ENCODE data around the gene SLC2A11. TPM values are rescaled to one million over a fixed set of nuclear protein-coding genes. Genes with fewer than 3 reads are reported as not detected.
A peak's percentile ranks its signal among the peaks of the same experiment; 100 is the strongest.
"Not testable (repeated sequence)": the region's sequence is repeated elsewhere in the genome, so short reads cannot be mapped to it uniquely, and the experiment has no call there.

SLC2A11 gene
- total and polyA plus RNA-seq, 2 donors (not counting 1 experiment from before 2014, with no cell fraction given), result 3.9 to 14.9 TPM

DNA sequence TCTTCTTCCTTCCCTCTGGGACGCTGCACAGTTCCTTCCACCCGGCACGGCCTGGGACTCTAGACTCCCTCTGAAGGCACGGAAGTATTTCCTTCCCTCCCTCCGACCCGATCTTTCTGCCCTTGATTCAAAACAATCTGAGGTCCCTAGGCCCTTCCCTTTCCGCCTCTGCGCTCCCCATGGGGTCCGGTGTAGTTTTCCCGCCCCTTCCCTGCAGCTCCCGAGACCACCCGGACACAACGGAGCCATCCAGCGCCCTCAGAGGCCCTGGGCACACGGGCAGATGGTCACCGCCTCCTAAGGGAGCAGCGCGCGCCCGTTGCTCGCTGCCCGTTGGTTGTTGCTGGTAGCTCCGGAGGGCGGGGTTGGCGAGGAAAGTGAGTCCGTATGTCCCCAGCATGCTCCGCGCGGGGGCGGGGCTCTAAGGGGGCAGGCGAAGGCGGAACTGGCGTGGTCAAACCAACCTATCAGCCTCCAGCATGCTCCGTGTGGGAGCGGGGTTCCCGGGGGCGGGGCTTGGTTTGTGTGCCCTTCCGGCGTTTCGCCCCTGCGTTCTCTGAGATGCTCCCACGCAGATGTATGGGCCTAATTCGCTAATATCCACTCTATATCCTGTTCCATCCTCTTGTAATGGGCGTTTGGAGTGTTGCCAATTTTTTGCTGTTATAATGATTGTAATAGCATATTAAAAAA, 56.1 kb downstream of the SLC2A11 start:
- Histone ChIP-seq H3K27ac (ENCODE audit: insufficient read depth, low read length) (peak overlapping the region; percentile 81), H2AFZ (ENCODE audit: low read length) (peak overlapping the region; percentile 52), H3K36me3 (ENCODE audit: control insufficient read depth, insufficient read depth, low read length) (no peaks in the 10 kb centered on the region), H3K79me2 (ENCODE audit: control insufficient read depth, insufficient read depth, low read length) (no peaks in the 10 kb centered on the region), H3K27me3 (ENCODE audit: control insufficient read depth, insufficient read depth, low read length) (no peaks in the 10 kb centered on the region), H4K20me1 (ENCODE audit: control insufficient read depth, extremely low read depth, insufficient read depth, low read length) (no peaks in the 10 kb centered on the region), H3K9ac (ENCODE audit: insufficient read depth, low read length) (peak overlapping the region; percentile 77), H3K4me1 (ENCODE audit: control insufficient read depth, extremely low read depth, insufficient read depth, low read length) (peaks cover 3% of the 10 kb centered on the region), H3K9me3 (ENCODE audit: control insufficient read depth, insufficient read depth, low read depth, low read length) (no peaks in the 10 kb centered on the region), H3K4me3 (replicated peaks in 1 of 4; ENCODE audit: control extremely low read depth in 1 of 4, insufficient read depth in 1 of 4, low read depth in 3 of 4, low read length in 4 of 4) (peak overlapping the region; percentile 40 to 83 (median 54)), H3K4me2 (ENCODE audit: extremely low read depth, insufficient read depth, low read length) (peak overlapping the region; percentile 79)
- peak; percentile 98 to 99 for DNase-seq (ENCODE audit: low read depth in 2 of 2)
- TF ChIP-seq EZH2 (IDR thresholded peaks at IDR 0.05; ENCODE audit: low read length, missing control alignments), result no peak
- TF ChIP-seq, protein P1, sequence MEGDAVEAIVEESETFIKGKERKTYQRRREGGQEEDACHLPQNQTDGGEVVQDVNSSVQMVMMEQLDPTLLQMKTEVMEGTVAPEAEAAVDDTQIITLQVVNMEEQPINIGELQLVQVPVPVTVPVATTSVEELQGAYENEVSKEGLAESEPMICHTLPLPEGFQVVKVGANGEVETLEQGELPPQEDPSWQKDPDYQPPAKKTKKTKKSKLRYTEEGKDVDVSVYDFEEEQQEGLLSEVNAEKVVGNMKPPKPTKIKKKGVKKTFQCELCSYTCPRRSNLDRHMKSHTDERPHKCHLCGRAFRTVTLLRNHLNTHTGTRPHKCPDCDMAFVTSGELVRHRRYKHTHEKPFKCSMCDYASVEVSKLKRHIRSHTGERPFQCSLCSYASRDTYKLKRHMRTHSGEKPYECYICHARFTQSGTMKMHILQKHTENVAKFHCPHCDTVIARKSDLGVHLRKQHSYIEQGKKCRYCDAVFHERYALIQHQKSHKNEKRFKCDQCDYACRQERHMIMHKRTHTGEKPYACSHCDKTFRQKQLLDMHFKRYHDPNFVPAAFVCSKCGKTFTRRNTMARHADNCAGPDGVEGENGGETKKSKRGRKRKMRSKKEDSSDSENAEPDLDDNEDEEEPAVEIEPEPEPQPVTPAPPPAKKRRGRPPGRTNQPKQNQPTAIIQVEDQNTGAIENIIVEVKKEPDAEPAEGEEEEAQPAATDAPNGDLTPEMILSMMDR (conservative IDR thresholded peaks at IDR 0.05 in 1 of 2, IDR thresholded peaks at IDR 0.05 in 1 of 2; ENCODE audit: low read depth in 1 of 2, low read length in 2 of 2), result no peak

DNA sequence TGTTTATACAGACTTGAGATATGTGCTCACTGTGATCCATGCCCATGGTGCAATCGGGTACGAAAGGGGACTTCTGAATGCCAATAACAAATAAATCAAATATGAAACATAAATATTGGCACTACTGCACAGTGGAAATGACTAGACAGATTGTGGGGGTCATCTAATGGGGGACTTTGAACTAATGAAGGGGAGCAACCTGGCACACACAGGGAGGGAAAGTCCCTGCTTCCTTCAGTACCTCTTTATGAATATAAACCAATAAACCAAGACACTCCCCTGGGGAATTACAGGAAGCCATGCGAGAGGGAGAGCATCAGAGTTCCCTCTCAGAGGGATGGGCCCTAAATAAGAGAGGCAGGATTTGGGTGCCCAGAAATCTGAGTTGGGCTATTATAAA, 57.6 kb downstream of the SLC2A11 start:
- no peak overlapping the region for H3K27ac ChIP-seq (ENCODE audit: insufficient read depth, low read length)
- TF ChIP-seq, protein P1 (conservative IDR thresholded peaks at IDR 0.05 in 1 of 2, IDR thresholded peaks at IDR 0.05 in 1 of 2; ENCODE audit: low read depth in 1 of 2, low read length in 2 of 2), result no peak
- TF ChIP-seq EZH2 (IDR thresholded peaks at IDR 0.05; ENCODE audit: low read length, missing control alignments), result no peak
- H2AFZ ChIP-seq (ENCODE audit: low read length), result no peak overlapping the region
- H4K20me1 ChIP-seq (ENCODE audit: control insufficient read depth, extremely low read depth, insufficient read depth, low read length), result no peaks in the 10 kb centered on the region
- no peaks in the 10 kb centered on the region for H3K27me3 ChIP-seq (ENCODE audit: control insufficient read depth, insufficient read depth, low read length)
- no peak overlapping the region for H3K9ac ChIP-seq (ENCODE audit: insufficient read depth, low read length)
- H3K9me3 ChIP-seq (ENCODE audit: control insufficient read depth, insufficient read depth, low read depth, low read length), result no peaks in the 10 kb centered on the region
- no peak for DNase-seq (ENCODE audit: low read depth in 2 of 2)
- H3K4me2 ChIP-seq (ENCODE audit: extremely low read depth, insufficient read depth, low read length), result no peak overlapping the region
- no peaks in the 10 kb centered on the region for H3K79me2 ChIP-seq (ENCODE audit: control insufficient read depth, insufficient read depth, low read length)
- no peak overlapping the region for H3K4me3 ChIP-seq (replicated peaks in 1 of 4; ENCODE audit: control extremely low read depth in 1 of 4, insufficient read depth in 1 of 4, low read depth in 3 of 4, low read length in 4 of 4)
- peaks cover 6% of the 10 kb centered on the region for H3K4me1 ChIP-seq (ENCODE audit: control insufficient read depth, extremely low read depth, insufficient read depth, low read length)
- no peaks in the 10 kb centered on the region for H3K36me3 ChIP-seq (ENCODE audit: control insufficient read depth, insufficient read depth, low read length)

DNA sequence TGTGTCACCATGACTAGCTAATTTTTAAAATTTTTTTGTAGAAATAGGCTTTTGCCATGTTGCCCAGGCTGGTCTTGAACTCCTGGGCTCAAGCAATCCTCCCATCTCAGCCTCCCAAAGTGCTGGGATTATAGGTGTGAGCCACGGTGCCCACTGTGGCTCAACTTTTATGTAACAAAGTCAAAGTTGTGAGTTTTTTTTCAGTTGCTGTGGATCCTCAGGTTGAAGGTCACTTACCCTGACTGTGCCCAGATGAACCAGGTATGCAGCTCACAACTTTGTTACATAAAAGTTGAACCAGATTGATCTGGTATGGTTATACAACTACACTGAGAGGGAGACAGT, 62.6 kb downstream of the SLC2A11 start:
- H2AFZ ChIP-seq (ENCODE audit: low read length); H3K4me1 ChIP-seq (ENCODE audit: control insufficient read depth, extremely low read depth, insufficient read depth, low read length); H3K4me2 ChIP-seq (ENCODE audit: extremely low read depth, insufficient read depth, low read length); H4K20me1 ChIP-seq (ENCODE audit: control insufficient read depth, extremely low read depth, insufficient read depth, low read length); H3K4me3 ChIP-seq (replicated peaks in 1 of 4; ENCODE audit: control extremely low read depth in 1 of 4, insufficient read depth in 1 of 4, low read depth in 3 of 4, low read length in 4 of 4); H3K9ac ChIP-seq (ENCODE audit: insufficient read depth, low read length); H3K36me3 ChIP-seq (ENCODE audit: control insufficient read depth, insufficient read depth, low read length); DNase-seq (ENCODE audit: low read depth in 2 of 2); H3K79me2 ChIP-seq (ENCODE audit: control insufficient read depth, insufficient read depth, low read length); H3K27me3 ChIP-seq (ENCODE audit: control insufficient read depth, insufficient read depth, low read length); H3K9me3 ChIP-seq (ENCODE audit: control insufficient read depth, insufficient read depth, low read depth, low read length): not testable (repeated sequence)
- peak overlapping the region; percentile 71 for H3K27ac ChIP-seq (ENCODE audit: insufficient read depth, low read length)

DNA sequence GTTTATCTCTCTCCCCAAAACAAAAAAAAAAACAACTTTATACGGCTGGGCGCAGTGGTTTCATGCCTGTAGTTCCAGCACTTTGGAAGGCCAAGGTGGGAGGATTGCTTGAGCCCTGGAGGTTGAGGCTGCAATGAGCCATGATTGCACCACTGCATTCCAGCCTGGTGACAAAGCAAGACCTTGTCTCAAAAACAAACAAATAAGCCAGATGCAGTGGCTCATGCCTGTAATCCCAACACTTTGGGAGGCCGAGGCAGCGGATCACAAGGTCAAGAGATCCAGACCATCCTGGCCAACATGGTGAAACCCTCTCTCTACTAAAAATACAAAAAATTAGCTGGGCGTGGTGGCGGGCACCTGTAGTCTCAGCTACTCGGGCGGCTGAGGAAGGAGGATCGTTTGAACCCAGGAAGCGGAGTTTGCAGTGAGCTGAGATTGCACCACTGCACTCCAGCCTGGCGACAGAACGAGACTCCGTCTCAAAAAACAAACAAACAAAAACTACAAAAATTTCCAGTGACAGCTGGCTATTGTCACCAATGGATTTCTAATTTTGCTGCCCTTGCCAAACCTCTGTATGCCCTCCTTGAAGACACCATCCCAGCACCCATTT, 64.0 kb downstream of the SLC2A11 start:
- H3K27me3 ChIP-seq (ENCODE audit: control insufficient read depth, insufficient read depth, low read length); H3K4me1 ChIP-seq (ENCODE audit: control insufficient read depth, extremely low read depth, insufficient read depth, low read length); H3K79me2 ChIP-seq (ENCODE audit: control insufficient read depth, insufficient read depth, low read length); H2AFZ ChIP-seq (ENCODE audit: low read length); H3K4me3 ChIP-seq (replicated peaks in 1 of 4; ENCODE audit: control extremely low read depth in 1 of 4, insufficient read depth in 1 of 4, low read depth in 3 of 4, low read length in 4 of 4); H3K9ac ChIP-seq (ENCODE audit: insufficient read depth, low read length); H3K36me3 ChIP-seq (ENCODE audit: control insufficient read depth, insufficient read depth, low read length); H3K9me3 ChIP-seq (ENCODE audit: control insufficient read depth, insufficient read depth, low read depth, low read length); H4K20me1 ChIP-seq (ENCODE audit: control insufficient read depth, extremely low read depth, insufficient read depth, low read length); H3K4me2 ChIP-seq (ENCODE audit: extremely low read depth, insufficient read depth, low read length); H3K27ac ChIP-seq (ENCODE audit: insufficient read depth, low read length): not testable (repeated sequence)
- peak; percentile 25 to 56 for DNase-seq (ENCODE audit: low read depth in 2 of 2)
